Tracheal epithelial cell (primary cell): Measurements from ENCODE around the gene VEZT. TPM values are rescaled to one million over a fixed set of nuclear protein-coding genes. Genes with fewer than 3 reads are reported as not detected.

Source experiments
- total RNA-seq: library from RNA; depleted of rRNA; stranded (reverse); fragments of >200 nt; gene quantifications from 2 replicates; pipeline ENCODE4 v1.2.1, GENCODE V29; 2014

VEZT gene
- total RNA-seq, result 59.5 and 106 TPM in 2 replicates

GRCh38 chr12:95217377-95218149 is at the start of gene VEZT, which contains the start of gene FGD6:
Gene VEZT (plus strand): TSS chr12:95217807. CDS start chr12:95217851, 44 bp downstream.
Gene FGD6 (minus strand): TSS chr12:95217467. CDS start chr12:95217240, 227 bp downstream.

Other genes starting within 250 kb of the VEZT start
- gene NDUFA12, start 214.1 kb upstream of the VEZT start, total RNA-seq, result 110 and 135 TPM in 2 replicates
- 15.9 and 22.0 TPM in 2 replicates for gene NR2C1, start 144.2 kb upstream of the VEZT start, total RNA-seq
- 20.0 and 36.9 TPM in 2 replicates for gene FGD6, start 340 bp upstream of the VEZT start, total RNA-seq